ENCODE data around the gene DCC. TPM values are rescaled to one million over a fixed set of nuclear protein-coding genes. Genes with fewer than 3 reads are reported as not detected.

Gene DCC
- polyA plus RNA-seq, 1 of the 3 experiments (the other 2 are of a cell fraction): 0.20 TPM

- POLR2A ChIA-PET: no interaction called here
- Histone ChIP-seq H3K4me1 (ENCODE audit: control insufficient read depth in 1 of 2, insufficient read depth in 2 of 2, low read depth in 1 of 2, low read length in 1 of 2) (no peaks in the 10 kb centered on the region; a peak in 1 of 4 replicates), H3K27ac (ENCODE audit: low read depth in 2 of 2, low read length in 1 of 2) (no peak overlapping the region), H3K27me3 (ENCODE audit: insufficient read depth) (no peaks in the 10 kb centered on the region), H3K9ac (no peak overlapping the region), H3K9me3 (no peaks in the 10 kb centered on the region), H3K9me2 (no peaks in the 10 kb centered on the region), H3K4me3 (ENCODE audit: low read depth in 2 of 2, low read length in 1 of 2) (no peak overlapping the region), H3F3A (replicated peaks; ENCODE audit: insufficient read depth) (no peaks in the 10 kb centered on the region), H3K4me2 (no peak overlapping the region), H2AFZ (ENCODE audit: low read depth) (no peak overlapping the region), H4K20me1 (ENCODE audit: insufficient read depth) (no peaks in the 10 kb centered on the region), H3K79me2 (ENCODE audit: insufficient read depth) (no peaks in the 10 kb centered on the region), H3K36me3 (replicated peaks in 1 of 2; ENCODE audit: control insufficient read depth in 1 of 2, insufficient read depth in 2 of 2, low read length in 1 of 2) (no peaks in the 10 kb centered on the region)
- 14% methylated on average over 2 of the region's 2 CpGs for WGBS (ENCODE audit: low lambda C conversion rate)
- CTCF ChIA-PET: interaction anchor here (0.9 to 1.7 kb wide), 3 partner anchors 10 to 83 kb away, joined by 3 to 4 read pairs (median 3); no protein-coding TSS in a partner anchor
- DNase-seq: no peak
- TF ChIP-seq PBX3 (IDR thresholded peaks at IDR 0.05) (no peak), RXRA (IDR thresholded peaks at IDR 0.05; ENCODE audit: borderline replicate concordance, low read depth) (no peak), IRF3 (IDR thresholded peaks at IDR 0.05; ENCODE audit: low read depth, low read length) (no peak), NFIC (IDR thresholded peaks at IDR 0.05; ENCODE audit: borderline replicate concordance) (no peak), USF2 (IDR thresholded peaks at IDR 0.05; ENCODE audit: borderline replicate concordance, low read depth, low read length) (no peak), POLR2AphosphoS5 (IDR thresholded peaks at IDR 0.05; ENCODE audit: low read depth, low read length) (no peak), GABPA (IDR thresholded peaks at IDR 0.05; ENCODE audit: low read depth) (no peak), RFX5 (IDR thresholded peaks at IDR 0.05; ENCODE audit: low read length) (no peak), FOXJ3 (CRISPR knock-in tag; IDR thresholded peaks at IDR 0.05) (no peak), NRF1 (IDR thresholded peaks at IDR 0.05; ENCODE audit: low read depth, low read length) (no peak), GATA2 (CRISPR knock-in tag; IDR thresholded peaks at IDR 0.05) (no peak), REST (IDR thresholded peaks at IDR 0.05; ENCODE audit: low read depth, low read length) (no peak), MAX (IDR thresholded peaks at IDR 0.05; ENCODE audit: low read depth) (no peak), CTCF (IDR thresholded peaks at IDR 0.05) (no peak), FOXM1 (IDR thresholded peaks at IDR 0.05; ENCODE audit: low read depth) (no peak), EZH2phosphoT487 (IDR thresholded peaks at IDR 0.05; ENCODE audit: borderline replicate concordance, low read depth) (no peak), TCF12 (IDR thresholded peaks at IDR 0.05) (no peak)
Measured at GRCh38 chr18:52750995-52751394, 411.0 kb downstream of the DCC start.
